ENCODE results near the gene REV1. TPM values are rescaled to one million over a fixed set of nuclear protein-coding genes. Genes with fewer than 3 reads are reported as not detected.
"Not testable (repeated sequence)": the region's sequence is repeated elsewhere in the genome, so short reads cannot be mapped to it uniquely, and the experiment has no call there.

Gene REV1
- total RNA-seq, 1 experiment from 2014 or later, result 25.4 TPM

DNA sequence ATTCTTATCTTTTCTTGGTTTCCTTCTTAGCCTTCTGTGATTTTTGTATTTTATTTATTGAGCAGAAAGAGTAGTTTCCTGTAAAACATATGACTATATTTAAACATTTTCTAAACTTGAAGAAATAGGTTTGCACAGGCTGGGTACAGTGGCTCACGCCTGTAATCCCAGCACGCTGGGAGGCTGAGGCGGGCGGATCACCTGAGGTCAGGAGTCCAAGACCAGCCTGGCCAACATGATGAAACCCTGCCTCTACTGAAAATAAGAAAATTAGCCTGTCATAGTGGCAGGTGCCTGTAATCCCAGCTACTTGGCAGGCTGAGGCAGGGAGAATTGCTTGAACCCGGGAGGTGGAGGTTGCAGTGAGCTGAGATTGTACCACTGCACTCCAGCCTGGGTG is 121.0 kb downstream of the REV1 start:
- DNase-seq (ENCODE audit: extremely low read depth, low read depth), result not testable (repeated sequence)

GRCh38 chr2:99365661-99366060 is 124.2 kb downstream of the REV1 start:
- DNase-seq (ENCODE audit: extremely low read depth, low read depth), result no peak

- no peak for DNase-seq (ENCODE audit: extremely low read depth, low read depth)
Measured at GRCh38 chr2:99356853-99357252, 133.0 kb downstream of the REV1 start.

DNA sequence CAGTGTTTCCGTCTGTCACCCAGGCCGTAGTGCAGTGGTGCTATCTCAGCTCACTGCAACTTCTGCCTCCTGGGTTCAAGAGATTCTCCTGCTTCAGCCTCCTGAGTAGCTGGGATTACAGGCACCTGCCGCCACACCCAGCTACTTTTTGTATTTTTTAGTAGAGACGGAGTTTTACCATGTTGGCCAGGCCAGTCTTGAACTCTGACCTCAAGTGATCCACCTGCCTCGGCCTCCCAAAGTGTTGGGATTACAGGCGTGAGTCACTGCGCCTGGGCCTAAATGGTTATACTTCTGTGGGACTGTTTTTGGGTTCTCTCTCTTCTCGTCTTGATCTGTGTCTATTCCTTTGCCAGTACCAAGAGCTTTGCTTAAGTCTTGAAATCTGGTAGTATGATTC is 135.0 kb downstream of the REV1 start:
- not testable (repeated sequence) for DNase-seq (ENCODE audit: extremely low read depth, low read depth)

DNA sequence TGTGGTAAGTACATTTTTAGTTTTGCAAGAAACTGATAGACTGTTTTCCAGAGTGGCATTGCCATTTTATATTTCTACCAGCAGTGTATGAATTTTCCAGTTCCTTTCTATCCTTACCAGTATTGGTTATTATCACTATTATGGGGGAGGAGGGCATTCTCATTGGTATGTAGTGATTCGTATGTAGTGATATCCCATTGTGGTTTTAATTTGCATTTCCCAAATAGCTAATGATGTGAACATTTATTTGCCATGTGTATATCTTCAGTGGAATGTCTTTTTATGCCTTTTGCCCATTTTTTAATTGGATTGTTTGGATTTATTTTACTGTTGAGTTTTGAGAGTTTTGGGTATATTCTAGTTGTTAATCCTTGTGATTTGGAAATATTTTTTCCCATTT is 135.7 kb downstream of the REV1 start:
- no peak for DNase-seq (ENCODE audit: extremely low read depth, low read depth)

Other genes with a start within 250 kb of the REV1 start
- not detected in 2 replicates for gene LYG2, start 234.4 kb downstream of the REV1 start, total RNA-seq (2014; rRNA removed; shearing (Covaris generic))
- 0.43 and 0.69 TPM in 2 replicates for gene LYG1, start 188.8 kb downstream of the REV1 start, total RNA-seq (2014; rRNA removed; shearing (Covaris generic))
- 63.1 and 66.5 TPM in 2 replicates for gene TXNDC9, start 153.7 kb downstream of the REV1 start, total RNA-seq (2014; rRNA removed; shearing (Covaris generic))
- 17.2 and 26.2 TPM in 2 replicates for gene EIF5B, start 152.6 kb downstream of the REV1 start, total RNA-seq (2014; rRNA removed; shearing (Covaris generic))

Data from NCI-H460 (cell line).